Right atrium auricular region (tissue), 2 donors: ENCODE data around the gene MALSU1. TPM values are rescaled to one million over a fixed set of nuclear protein-coding genes. Genes with fewer than 3 reads are reported as not detected.

ENCODE experiments used
- DNase-seq: peaks from one replicate; pipeline ENCODE4 v3.0.0-alpha.2; 2019; ENCODE audit warnings: low spot score
- H3K27ac ChIP-seq, 2 donors: fragments of 200-600 bp; sonication (generic); 1 replicate in 1 of 2; 2 replicates in 1 of 2; pipeline ENCODE4 v1.5.1; 2016 to 2019
- H3K27me3 ChIP-seq, 2 donors: fragments of 200-600 bp; sonication (generic); one replicate each; pipeline versions ENCODE4 v1.5.1 to v1.6.0; 2017 to 2019
- H3K36me3 ChIP-seq: fragments of 200-600 bp; sonication (generic); one replicate; pipeline ENCODE4 v1.5.1; 2016
- H3K4me1 ChIP-seq, 2 donors: fragments of 200-600 bp; sonication (generic); one replicate each; pipeline versions ENCODE4 v1.5.1 to v1.6.0; 2017 to 2019
- H3K4me3 ChIP-seq, 2 donors: fragments of 200-600 bp; sonication (generic); 1 replicate in 1 of 2; 2 replicates in 1 of 2; pipeline ENCODE4 v1.5.1; 2017 to 2019; ENCODE audit warnings: mild to moderate bottlenecking in 1 of 2, moderate library complexity in 1 of 2
- H3K9me3 ChIP-seq, 2 donors: fragments of 200-600 bp; sonication (generic); one replicate each; pipeline ENCODE4 v1.5.1; 2019
- total RNA-seq, 2 donors: library from RNA; depleted of rRNA; stranded (reverse); fragments of >200 nt; gene quantifications; one replicate each; pipeline ENCODE4 v1.1.0, GENCODE V29; 2016
- TF ChIP-seq, protein P1 (sequence below), 2 donors: fragments of 200-600 bp; sonication (generic); IDR thresholded peaks; one replicate each; pipeline ENCODE4 v1.5.1; 2019; ENCODE audit warnings: antibody characterized with exemption in 2 of 2

Gene MALSU1
- total RNA-seq, 2 donors from 2014 or later = 82.5 to 96.5 TPM

DNA sequence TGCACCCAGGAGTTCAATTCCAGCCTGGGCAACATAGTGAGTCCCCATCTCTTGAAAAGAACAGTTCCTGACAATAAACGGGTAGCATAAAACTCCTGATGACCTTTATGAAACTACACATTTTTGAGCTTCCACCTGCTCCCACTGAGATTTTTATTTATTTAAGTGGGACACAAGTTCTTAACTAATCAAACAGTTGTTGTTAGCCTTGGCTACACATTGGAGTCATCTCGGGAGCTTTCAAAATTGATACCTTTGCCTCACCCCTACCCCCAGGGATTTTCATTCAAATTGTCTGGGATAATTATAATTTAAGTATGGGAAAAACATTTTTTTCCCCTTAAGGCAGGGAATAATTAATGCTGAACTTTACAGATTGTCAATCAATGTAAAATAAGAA, 39.3 kb downstream of the MALSU1 start:
- Histone ChIP-seq H3K4me3 (no peak overlapping the region), H3K27ac (no peak overlapping the region), H3K36me3 (no peaks in the 10 kb centered on the region), H3K4me1 (peaks cover 0 to 23% of the 10 kb centered on the region in 2 donors), H3K27me3 (no peaks in the 10 kb centered on the region), H3K9me3 (no peaks in the 10 kb centered on the region)
- no peak for DNase-seq
- TF ChIP-seq, protein P1, sequence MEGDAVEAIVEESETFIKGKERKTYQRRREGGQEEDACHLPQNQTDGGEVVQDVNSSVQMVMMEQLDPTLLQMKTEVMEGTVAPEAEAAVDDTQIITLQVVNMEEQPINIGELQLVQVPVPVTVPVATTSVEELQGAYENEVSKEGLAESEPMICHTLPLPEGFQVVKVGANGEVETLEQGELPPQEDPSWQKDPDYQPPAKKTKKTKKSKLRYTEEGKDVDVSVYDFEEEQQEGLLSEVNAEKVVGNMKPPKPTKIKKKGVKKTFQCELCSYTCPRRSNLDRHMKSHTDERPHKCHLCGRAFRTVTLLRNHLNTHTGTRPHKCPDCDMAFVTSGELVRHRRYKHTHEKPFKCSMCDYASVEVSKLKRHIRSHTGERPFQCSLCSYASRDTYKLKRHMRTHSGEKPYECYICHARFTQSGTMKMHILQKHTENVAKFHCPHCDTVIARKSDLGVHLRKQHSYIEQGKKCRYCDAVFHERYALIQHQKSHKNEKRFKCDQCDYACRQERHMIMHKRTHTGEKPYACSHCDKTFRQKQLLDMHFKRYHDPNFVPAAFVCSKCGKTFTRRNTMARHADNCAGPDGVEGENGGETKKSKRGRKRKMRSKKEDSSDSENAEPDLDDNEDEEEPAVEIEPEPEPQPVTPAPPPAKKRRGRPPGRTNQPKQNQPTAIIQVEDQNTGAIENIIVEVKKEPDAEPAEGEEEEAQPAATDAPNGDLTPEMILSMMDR (IDR thresholded peaks at IDR 0.05) = no peak

DNA sequence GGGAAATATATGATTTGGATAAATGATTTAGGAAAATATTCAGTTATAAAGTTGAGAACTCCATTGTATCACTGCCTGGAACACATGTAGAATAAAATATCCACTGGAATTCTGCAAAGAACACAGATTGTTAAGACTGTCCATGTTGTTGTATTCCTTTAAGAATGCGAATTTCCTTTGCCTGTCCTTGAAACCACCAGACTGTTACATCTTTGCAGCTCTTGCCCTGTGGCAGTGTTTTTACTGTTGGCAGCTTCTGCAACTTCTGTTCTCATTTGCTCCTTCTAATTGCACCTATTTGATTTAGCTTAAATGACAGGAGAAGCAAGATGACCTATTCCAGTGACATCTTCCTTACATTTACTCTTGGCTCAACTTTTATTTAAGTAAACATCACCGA, 39.7 kb downstream of the MALSU1 start:
- H3K4me3 ChIP-seq = no peak overlapping the region
- peaks cover 0 to 19% of the 10 kb centered on the region in 2 donors for H3K4me1 ChIP-seq
- no peaks in the 10 kb centered on the region for H3K36me3 ChIP-seq
- H3K27ac ChIP-seq = no peak overlapping the region
- H3K9me3 ChIP-seq = no peaks in the 10 kb centered on the region
- no peak for DNase-seq
- no peaks in the 10 kb centered on the region for H3K27me3 ChIP-seq
- TF ChIP-seq, protein P1 (IDR thresholded peaks at IDR 0.05) = no peak

DNA sequence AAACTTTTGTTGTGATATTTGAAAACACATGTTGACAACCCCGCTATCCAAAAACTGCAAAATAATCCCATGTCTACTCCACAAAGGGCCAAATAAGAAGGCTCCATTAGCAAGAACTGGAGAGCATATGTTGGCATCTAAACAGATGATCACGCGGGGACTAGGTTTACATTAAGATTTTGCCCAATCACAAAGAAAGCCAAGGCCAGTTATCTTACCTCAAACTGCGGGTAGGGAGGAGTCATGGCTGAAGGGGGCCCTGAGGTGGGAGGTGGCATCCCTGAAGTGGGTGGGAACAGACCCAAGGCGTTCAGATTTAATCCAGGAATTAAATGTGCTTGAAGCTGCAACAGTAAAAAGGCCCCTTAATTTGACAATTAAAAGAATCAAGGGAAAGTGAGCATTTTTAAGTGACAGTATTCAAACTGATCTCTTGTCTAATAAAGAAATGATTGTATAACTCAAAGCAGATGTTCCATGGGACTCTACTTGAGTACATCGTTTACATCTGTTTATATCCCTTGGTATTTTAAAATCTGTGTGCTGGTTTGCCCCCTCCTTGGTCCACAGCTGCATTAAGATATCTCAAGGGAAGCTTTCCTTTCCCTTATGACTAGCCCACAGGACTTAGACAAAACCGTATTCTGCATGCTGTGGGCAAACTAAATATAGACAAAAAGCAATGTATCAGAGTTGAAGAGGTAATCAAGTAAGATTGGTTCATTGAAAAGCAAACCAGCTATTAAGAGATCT, 42.9 kb downstream of the MALSU1 start:
- Histone ChIP-seq H3K36me3 (no peaks in the 10 kb centered on the region), H3K4me3 (no peak overlapping the region), H3K9me3 (no peaks in the 10 kb centered on the region), H3K27ac (no peak overlapping the region), H3K4me1 (no peaks in the 10 kb centered on the region), H3K27me3 (no peaks in the 10 kb centered on the region)
- TF ChIP-seq, protein P1 (IDR thresholded peaks at IDR 0.05) = no peak
- DNase-seq = no peak

DNA sequence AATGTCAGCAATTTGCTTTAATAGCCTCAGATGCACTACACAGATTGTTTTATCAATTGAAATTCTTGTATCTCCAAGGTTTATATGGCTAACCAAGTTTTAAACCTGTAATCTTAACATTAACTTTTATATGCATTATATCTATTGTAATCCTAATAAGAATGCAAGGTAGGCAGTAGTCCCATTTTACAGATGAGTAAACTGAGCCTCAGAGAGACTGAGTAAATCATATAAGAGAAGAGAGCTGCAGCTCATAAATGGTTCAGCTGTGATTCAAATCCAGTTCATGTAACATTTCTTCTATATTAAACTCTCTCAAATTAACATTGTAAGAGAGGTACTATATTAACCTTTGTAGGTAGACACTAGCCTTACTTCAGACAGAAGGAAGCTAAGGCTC, 44.0 kb downstream of the MALSU1 start:
- DNase-seq = no peak
- no peak overlapping the region for H3K4me3 ChIP-seq
- no peaks in the 10 kb centered on the region for H3K36me3 ChIP-seq
- H3K9me3 ChIP-seq = no peaks in the 10 kb centered on the region
- no peaks in the 10 kb centered on the region for H3K4me1 ChIP-seq
- H3K27ac ChIP-seq = no peak overlapping the region
- H3K27me3 ChIP-seq = no peaks in the 10 kb centered on the region
- TF ChIP-seq, protein P1 (IDR thresholded peaks at IDR 0.05) = no peak

DNA sequence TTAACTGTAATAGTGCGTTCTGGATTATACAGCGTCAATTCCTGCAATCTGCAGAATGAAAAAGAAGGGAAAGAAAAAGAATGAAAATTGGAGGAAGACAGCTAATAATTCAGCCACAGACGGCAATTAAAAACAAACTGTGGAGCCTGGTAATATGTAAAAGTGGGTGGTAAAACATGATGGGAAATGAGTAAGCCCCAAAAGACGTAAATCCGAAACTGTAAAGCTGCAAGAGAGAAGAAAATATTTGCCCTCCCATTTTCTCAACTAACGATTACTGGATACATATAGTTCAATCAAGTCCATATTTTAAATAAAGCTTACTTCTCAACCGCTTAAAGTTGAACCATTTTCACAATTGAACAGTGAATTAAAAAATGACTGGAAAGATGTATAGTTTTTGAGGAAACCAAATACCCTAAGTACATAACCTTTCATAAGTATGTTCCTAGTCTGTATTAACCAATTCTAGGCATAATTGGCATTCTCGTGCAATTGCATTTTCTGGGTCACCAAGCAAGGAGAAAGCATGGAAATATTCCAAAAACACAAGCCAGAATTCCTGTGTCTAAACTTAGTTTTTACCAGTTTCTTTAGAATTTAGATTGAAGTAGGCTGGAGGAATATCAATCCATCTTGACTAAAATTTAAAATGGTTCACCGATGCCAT, 44.8 kb downstream of the MALSU1 start:
- H3K9me3 ChIP-seq = no peaks in the 10 kb centered on the region
- TF ChIP-seq, protein P1 (IDR thresholded peaks at IDR 0.05) = no peak
- no peaks in the 10 kb centered on the region for H3K36me3 ChIP-seq
- no peak overlapping the region for H3K27ac ChIP-seq
- H3K27me3 ChIP-seq = no peaks in the 10 kb centered on the region
- no peak overlapping the region for H3K4me3 ChIP-seq
- no peaks in the 10 kb centered on the region for H3K4me1 ChIP-seq
- DNase-seq = no peak
